GM18519 (cell line): ENCODE data around the gene ABCA2.
"Not testable (repeated sequence)": the region's sequence is repeated elsewhere in the genome, so short reads cannot be mapped to it uniquely, and the experiment has no call there.

Experiments used
- ATAC-seq: cut with Tn5 transposase; IDR thresholded peaks from one replicate; pipeline ENCODE4 v1.9.1; 2021; ENCODE audit warnings: mild to moderate bottlenecking, moderate library complexity; ENCODE audit not compliant: unreplicated experiment, low FRiP score

Gene ABCA2

DNA sequence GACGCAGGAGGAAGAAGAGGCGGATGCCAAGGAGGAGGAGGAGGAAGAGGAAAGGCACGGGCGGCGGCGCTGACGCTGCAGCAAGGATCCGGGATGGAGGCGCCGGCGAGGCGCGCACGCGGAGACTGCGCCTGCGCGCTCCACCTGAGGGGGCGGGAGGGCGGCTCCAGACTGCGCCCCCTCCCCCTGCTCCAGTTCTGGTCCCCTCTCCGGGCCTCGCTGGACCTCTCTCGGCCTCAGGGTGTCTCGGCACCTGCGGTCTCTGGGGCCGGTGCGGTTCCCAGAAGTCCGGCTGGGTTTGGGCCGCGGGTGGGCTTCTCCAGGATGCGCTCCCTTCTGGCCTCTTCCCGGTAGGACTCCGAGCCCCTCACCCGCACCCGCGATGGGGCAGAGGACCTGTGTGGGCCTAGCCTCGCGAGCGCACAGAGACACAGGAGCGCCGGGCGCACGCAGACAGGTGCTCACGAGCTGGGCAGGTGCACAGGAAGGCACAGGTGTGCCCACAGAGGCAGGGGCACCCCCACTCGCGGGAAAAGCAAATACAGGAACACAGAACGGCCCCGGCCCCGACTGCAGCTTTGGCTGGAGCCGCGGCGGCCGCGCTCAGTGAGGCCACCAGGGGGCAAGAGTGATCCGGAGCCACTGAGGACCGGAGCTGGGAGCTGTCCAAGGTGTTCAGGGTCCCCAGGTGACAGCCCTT, 18.2 kb upstream of the ABCA2 start, which contains the start of gene NPDC1:
TSS of gene NPDC1 (minus strand) at position 90 of the 700 bp plus-strand sequence. CDS start 188 bp downstream, outside the sequence.
- ATAC-seq = no peak

- ATAC-seq = no peak
Observed at GRCh38 chr9:137045294-137046087, 17.5 kb upstream of the ABCA2 start.

DNA sequence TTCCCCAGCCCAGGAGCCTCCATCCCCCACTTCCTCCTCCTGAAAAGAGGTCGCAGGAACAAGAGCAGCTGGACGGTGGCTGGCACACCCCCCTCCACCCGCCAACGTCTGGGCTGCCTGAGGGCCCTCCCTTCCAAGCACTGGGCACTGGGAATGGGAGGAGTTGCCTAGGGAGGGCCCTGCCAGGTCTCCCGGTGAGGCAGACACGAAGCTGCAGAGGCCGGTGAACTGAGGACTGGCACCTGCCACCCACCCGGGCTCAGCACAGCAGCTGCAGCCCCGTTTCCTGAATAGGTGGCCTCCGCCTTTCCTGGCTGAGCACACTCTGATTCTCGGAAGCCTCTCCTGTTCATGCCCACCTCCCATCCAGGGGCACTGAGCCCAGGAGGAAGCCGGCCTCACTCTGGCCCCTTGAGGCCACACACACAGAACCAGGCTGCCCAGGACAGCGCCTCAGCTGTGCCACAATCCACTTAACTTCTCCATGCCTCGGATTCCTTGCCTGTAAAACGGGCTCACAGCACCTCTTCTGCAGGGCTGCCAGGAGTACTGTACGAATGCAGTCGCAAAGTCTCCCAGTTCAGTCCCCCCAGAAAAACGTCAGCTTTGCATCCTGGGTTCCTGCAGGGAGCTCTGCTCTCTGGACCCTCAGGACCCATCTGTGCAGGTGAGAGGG, 16.6 kb upstream of the ABCA2 start:
- no peak for ATAC-seq

- no peak for ATAC-seq
Observed at GRCh38 chr9:137044037-137044436, 16.0 kb upstream of the ABCA2 start.

- no peak for ATAC-seq
Observed at GRCh38 chr9:137042751-137043727, 15.0 kb upstream of the ABCA2 start.

GRCh38 chr9:137041124-137041523, 13.1 kb upstream of the ABCA2 start:
- no peak for ATAC-seq

DNA sequence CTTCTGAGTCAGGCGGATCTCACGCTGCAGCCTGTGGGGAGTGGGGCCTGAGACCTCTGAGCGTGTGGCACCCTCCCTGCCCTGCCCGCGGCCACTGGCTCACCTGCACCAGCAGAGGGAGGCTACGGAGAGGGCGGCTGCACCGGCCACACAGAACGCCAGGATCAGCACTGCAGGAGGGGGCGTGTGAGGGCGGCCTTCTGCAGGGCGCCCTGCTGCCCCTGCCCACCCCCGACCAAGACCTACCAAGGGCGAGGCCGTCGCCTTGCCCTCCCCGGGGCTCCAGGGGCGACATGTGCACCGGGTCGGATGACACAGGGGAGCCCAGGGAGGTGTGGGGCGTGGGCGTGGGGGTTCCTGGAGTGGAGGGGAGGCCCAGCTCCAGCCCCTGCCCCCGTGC, 12.5 kb upstream of the ABCA2 start:
- no peak for ATAC-seq

- no peak for ATAC-seq
Observed at GRCh38 chr9:137039611-137040366, 11.8 kb upstream of the ABCA2 start.

DNA sequence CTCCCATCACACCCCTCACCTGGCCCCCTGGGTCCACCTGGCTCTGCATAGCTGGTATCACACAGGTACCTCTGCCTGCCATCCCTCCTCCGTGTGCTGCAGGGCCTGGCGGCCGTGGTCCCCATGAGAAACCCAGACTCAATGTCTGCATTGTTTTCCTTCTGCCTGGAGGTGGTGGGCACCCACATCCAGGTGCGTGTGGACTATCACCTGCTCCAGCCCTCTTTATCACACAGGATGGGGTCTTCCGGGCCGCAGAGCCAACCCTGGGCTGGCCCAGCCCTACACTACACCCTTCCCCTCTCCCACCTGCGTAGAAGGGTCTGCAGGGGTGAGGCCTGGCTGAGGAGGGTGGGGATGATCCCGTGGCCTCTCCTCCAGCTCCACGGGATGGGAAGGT, 10.9 kb upstream of the ABCA2 start:
- ATAC-seq = no peak

GRCh38 chr9:137037483-137037882, 9.4 kb upstream of the ABCA2 start:
- ATAC-seq = no peak

GRCh38 chr9:137037035-137037434, 9.0 kb upstream of the ABCA2 start:
- ATAC-seq = no peak

GRCh38 chr9:137035937-137036336, 7.9 kb upstream of the ABCA2 start:
- no peak for ATAC-seq

DNA sequence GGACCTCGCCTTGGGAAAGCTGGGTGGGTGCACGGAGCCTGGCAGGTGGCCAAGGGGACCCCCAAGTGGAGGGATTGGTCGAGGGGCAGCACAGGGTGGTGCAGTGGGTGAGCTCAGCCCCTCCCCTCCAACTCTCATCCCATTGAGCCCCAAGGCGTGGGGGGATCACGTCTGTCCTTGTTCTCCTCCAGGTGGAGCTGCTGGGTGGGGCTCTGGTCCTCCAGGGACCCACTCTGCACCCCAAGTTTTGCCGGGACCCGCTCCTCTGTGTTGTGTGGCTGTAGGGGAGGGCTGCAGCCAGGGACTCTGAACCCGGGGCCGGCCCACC, 7.4 kb upstream of the ABCA2 start:
- ATAC-seq = no peak

- no peak for ATAC-seq
Observed at GRCh38 chr9:137034709-137035506, 6.9 kb upstream of the ABCA2 start.

- ATAC-seq = no peak
Observed at GRCh38 chr9:137034039-137034708, 6.1 kb upstream of the ABCA2 start.

DNA sequence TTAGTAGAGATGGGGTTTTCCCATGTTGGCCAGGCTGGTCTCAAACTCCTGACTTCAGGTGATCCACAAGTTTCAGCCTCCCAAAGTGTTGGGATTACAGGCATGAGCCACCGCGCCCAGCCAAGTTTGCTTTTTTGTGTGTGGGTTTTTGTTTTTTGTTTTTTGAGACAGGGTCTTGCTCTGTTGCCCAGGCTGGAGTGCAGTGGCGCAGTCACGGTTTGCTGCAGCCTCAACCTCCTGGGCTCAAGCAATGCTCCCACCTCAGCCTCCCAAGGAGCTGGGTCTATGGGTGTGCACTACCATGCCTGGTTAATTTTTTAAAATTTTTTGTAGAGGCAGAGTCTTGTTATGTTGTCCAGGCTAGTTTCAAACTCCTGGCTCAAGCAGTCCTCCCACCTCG, 5.4 kb upstream of the ABCA2 start:
- not testable (repeated sequence) for ATAC-seq

GRCh38 chr9:137032858-137033257, 4.8 kb upstream of the ABCA2 start:
- ATAC-seq = no peak

GRCh38 chr9:137031904-137032640, 4.0 kb upstream of the ABCA2 start, which contains the start of gene FUT7:
Gene FUT7 (minus strand): TSS chr9:137032088. CDS start chr9:137031991, 97 bp downstream.
- ATAC-seq = no peak
